ENCODE measurements around the gene ARHGEF10L. TPM values are rescaled to one million over a fixed set of nuclear protein-coding genes. Genes with fewer than 3 reads are reported as not detected.
A peak's percentile ranks its signal among the peaks of the same experiment; 100 is the strongest.
"Not testable (repeated sequence)": the region's sequence is repeated elsewhere in the genome, so short reads cannot be mapped to it uniquely, and the experiment has no call there.

The ARHGEF10L gene
- total RNA-seq, 1 donor = 39.1 TPM

DNA sequence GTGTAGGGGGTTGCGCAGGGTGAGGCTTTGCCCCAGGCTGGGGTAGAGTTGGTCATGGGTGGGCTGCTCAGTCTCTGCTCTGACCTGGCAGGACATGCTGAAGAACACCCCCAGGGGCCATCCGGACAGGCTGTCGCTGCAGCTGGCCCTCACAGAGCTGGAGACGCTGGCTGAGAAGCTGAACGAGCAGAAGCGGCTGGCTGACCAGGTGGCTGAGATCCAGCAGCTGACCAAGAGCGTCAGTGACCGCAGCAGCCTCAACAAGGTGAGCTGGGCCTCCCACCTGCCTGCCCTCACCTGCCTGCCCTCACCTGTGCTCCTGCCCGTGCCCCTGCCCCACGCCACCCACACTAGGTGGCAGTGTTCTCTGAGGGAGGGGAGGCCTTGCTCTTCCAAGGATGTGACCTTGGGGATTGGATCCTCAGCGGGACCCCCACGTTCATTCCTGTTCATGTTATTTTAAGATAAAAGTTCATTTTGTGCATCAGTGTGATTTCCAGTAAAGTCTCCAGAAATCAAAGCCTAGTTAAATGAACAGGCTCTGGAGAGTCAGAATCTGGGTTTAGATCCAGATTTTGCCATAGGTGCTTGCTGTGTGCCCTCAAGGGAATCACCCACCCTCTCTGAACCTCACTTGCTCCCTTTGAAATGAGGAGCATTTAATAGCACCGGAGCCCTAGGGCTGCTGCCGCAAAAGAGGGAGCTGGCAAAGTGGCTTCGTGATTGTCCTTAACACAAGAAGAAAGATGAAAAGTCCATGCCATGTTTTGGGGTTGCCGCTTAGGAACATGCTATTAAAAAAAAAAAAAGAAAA lies 87.9 kb downstream of the ARHGEF10L start:
- peaks cover 23% of the 10 kb centered on the region for H4K20me1 ChIP-seq (ENCODE audit: insufficient read depth, low read length)
- DNase-seq (ENCODE audit: insufficient read length, low spot score, missing footprints) = no peak
- H3K27ac ChIP-seq (ENCODE audit: low read depth, low read length) = no peak overlapping the region
- no peak overlapping the region for H3K4me2 ChIP-seq (ENCODE audit: insufficient read depth, low read length)
- TF ChIP-seq, protein P1, sequence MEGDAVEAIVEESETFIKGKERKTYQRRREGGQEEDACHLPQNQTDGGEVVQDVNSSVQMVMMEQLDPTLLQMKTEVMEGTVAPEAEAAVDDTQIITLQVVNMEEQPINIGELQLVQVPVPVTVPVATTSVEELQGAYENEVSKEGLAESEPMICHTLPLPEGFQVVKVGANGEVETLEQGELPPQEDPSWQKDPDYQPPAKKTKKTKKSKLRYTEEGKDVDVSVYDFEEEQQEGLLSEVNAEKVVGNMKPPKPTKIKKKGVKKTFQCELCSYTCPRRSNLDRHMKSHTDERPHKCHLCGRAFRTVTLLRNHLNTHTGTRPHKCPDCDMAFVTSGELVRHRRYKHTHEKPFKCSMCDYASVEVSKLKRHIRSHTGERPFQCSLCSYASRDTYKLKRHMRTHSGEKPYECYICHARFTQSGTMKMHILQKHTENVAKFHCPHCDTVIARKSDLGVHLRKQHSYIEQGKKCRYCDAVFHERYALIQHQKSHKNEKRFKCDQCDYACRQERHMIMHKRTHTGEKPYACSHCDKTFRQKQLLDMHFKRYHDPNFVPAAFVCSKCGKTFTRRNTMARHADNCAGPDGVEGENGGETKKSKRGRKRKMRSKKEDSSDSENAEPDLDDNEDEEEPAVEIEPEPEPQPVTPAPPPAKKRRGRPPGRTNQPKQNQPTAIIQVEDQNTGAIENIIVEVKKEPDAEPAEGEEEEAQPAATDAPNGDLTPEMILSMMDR (IDR thresholded peaks at IDR 0.05; ENCODE audit: extremely low read depth, low read depth, low read length) = no peak
- H3K79me2 ChIP-seq (ENCODE audit: insufficient read depth, low read length) = peaks cover 3% of the 10 kb centered on the region
- no peak overlapping the region for H2AFZ ChIP-seq (ENCODE audit: low read length)
- H3K9me3 ChIP-seq (ENCODE audit: low read depth, low read length) = no peaks in the 10 kb centered on the region
- no peaks in the 10 kb centered on the region for H3K27me3 ChIP-seq (ENCODE audit: insufficient read depth, low read length)
- peaks cover 41% of the 10 kb centered on the region for H3K36me3 ChIP-seq (ENCODE audit: insufficient read depth, low read length)
- peaks cover 38% of the 10 kb centered on the region for H3K4me1 ChIP-seq (ENCODE audit: insufficient read depth, low read length)
- no peak overlapping the region for H3K4me3 ChIP-seq (ENCODE audit: insufficient read depth, low read length)

DNA sequence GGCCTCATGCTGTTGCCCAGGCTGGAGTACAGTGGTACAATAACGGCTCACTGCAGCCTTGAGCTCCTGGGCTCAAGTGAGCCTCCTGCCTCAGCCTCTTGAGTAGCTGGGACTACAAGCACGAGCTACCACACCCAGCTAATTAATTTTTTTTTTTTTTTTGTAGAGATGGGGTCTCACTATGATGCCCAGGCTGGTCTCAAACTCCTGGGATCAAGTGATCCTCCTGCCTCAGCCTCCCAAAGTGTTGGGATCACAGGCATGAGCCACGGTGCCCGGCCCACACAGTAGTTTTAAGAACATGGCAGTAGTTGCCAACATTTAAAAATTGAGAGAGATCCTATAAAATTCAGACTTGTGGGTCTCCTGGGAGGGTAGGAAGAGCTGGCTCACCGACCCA lies 89.5 kb downstream of the ARHGEF10L start:
- H3K36me3 ChIP-seq (ENCODE audit: insufficient read depth, low read length) = peaks cover 25% of the 10 kb centered on the region
- H3K27me3 ChIP-seq (ENCODE audit: insufficient read depth, low read length); H3K4me2 ChIP-seq (ENCODE audit: insufficient read depth, low read length); H3K79me2 ChIP-seq (ENCODE audit: insufficient read depth, low read length); H3K9me3 ChIP-seq (ENCODE audit: low read depth, low read length); H2AFZ ChIP-seq (ENCODE audit: low read length); H3K27ac ChIP-seq (ENCODE audit: low read depth, low read length); H3K4me3 ChIP-seq (ENCODE audit: insufficient read depth, low read length); DNase-seq (ENCODE audit: insufficient read length, low spot score, missing footprints): not testable (repeated sequence)
- peaks cover 26% of the 10 kb centered on the region for H4K20me1 ChIP-seq (ENCODE audit: insufficient read depth, low read length)
- H3K4me1 ChIP-seq (ENCODE audit: insufficient read depth, low read length) = peaks cover 48% of the 10 kb centered on the region

DNA sequence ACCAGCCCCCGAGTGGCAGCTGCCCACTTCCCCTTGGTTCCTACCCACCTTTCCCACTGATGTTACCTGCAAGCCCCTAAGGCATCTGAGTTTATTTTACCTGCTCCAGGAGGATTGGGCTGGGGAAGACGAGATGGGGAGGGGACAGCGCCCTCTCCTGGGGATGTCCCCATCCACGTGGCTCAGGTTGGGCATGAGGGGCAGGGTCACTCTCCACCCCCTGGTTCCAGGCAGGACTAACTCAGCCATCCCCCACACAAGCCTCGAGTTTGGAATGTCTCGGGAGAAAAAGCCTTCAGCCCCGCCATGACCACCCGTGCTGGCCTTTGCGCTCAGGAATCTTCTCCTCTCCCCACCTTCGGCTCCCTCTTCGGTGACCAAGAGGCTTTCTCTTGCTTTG lies 90.0 kb downstream of the ARHGEF10L start:
- Histone ChIP-seq H2AFZ (ENCODE audit: low read length) (no peak overlapping the region), H3K36me3 (ENCODE audit: insufficient read depth, low read length) (peaks cover 25% of the 10 kb centered on the region), H3K79me2 (ENCODE audit: insufficient read depth, low read length) (no peaks in the 10 kb centered on the region), H3K27ac (ENCODE audit: low read depth, low read length) (peak overlapping the region; percentile 28), H3K9me3 (ENCODE audit: low read depth, low read length) (no peaks in the 10 kb centered on the region), H3K4me2 (ENCODE audit: insufficient read depth, low read length) (no peak overlapping the region), H4K20me1 (ENCODE audit: insufficient read depth, low read length) (peaks cover 22% of the 10 kb centered on the region), H3K4me1 (ENCODE audit: insufficient read depth, low read length) (peaks cover 44% of the 10 kb centered on the region), H3K27me3 (ENCODE audit: insufficient read depth, low read length) (no peaks in the 10 kb centered on the region), H3K4me3 (ENCODE audit: insufficient read depth, low read length) (no peak overlapping the region)
- TF ChIP-seq, protein P1 (IDR thresholded peaks at IDR 0.05; ENCODE audit: extremely low read depth, low read depth, low read length) = peak; percentile 21
- DNase-seq (ENCODE audit: insufficient read length, low spot score, missing footprints) = no peak

DNA sequence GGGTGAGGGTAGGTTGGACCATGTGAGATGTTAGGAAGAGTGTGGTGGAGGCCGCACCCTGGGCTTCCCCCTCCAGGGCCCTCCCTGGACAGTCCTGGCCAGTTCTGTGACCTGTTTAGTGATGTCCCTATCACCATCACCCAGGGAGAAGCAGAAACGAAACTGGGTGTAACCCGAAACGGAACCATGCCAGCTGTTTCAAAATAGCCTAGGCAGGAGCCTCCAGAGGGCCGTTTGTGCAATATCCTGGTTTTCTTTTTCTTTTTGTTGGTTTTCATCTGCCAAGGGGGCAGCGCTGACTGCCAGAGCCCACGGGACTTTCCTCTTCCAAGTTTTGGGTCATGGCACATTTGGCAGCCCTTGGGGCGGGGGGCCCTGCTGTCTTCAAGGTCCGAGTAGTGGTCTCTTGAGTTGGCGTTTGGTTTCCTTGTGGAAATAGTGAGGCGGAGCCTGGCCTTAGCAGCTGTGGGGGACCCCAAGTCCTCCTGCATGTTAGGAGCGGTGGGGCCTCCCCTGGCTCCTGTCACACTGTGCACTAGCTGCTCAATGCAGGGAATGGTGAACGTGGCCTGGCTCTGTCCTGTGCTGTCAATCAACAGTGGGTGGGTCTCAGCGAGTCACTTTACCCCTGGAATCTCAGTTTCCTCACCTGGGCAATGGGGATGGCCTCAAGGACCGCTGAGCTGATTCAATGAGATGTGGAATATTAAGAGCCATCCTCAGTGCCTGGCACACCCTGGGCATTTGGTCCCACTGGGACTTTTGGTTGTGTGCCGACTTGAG lies 90.7 kb downstream of the ARHGEF10L start:
- Histone ChIP-seq H3K9me3 (ENCODE audit: low read depth, low read length) (no peaks in the 10 kb centered on the region), H3K4me3 (ENCODE audit: insufficient read depth, low read length) (peak overlapping the region; percentile 19), H3K4me2 (ENCODE audit: insufficient read depth, low read length) (peak overlapping the region; percentile 27), H3K79me2 (ENCODE audit: insufficient read depth, low read length) (no peaks in the 10 kb centered on the region), H4K20me1 (ENCODE audit: insufficient read depth, low read length) (peaks cover 16% of the 10 kb centered on the region), H3K4me1 (ENCODE audit: insufficient read depth, low read length) (peaks cover 37% of the 10 kb centered on the region), H3K27me3 (ENCODE audit: insufficient read depth, low read length) (no peaks in the 10 kb centered on the region), H3K27ac (ENCODE audit: low read depth, low read length) (peak overlapping the region; percentile 28), H2AFZ (ENCODE audit: low read length) (no peak overlapping the region), H3K36me3 (ENCODE audit: insufficient read depth, low read length) (peaks cover 32% of the 10 kb centered on the region)
- TF ChIP-seq, protein P1 (IDR thresholded peaks at IDR 0.05; ENCODE audit: extremely low read depth, low read depth, low read length) = no peak
- no peak for DNase-seq (ENCODE audit: insufficient read length, low spot score, missing footprints)
